Vagina (tissue), 2 donors: Measurements from ENCODE around the gene PLPP1.

ENCODE experiments used
- POLR2A ChIP-seq, 2 donors: fragments of 450-650 bp; IDR thresholded peaks; one replicate each; pipeline ENCODE4 v1.6.1; 2017; ENCODE audit warnings: antibody characterized with exemption in 2 of 2, mild to moderate bottlenecking in 2 of 2, moderate library complexity in 2 of 2
- POLR2AphosphoS5 ChIP-seq, 2 donors: sonication (generic); formaldehyde crosslinking; IDR thresholded peaks; one replicate each; pipeline ENCODE4 v1.9.0; 2017; ENCODE audit warnings: antibody characterized with exemption in 2 of 2, mild to moderate bottlenecking in 2 of 2, low read depth in 1 of 2; ENCODE audit not compliant: insufficient read depth in 1 of 2
- TF ChIP-seq, protein P1 (sequence below), 3 experiments: fragments of 450-650 bp in 2 of 3; fragments of 200-600 bp in 1 of 3; sonication (generic) in 1 of 3; IDR thresholded peaks; one replicate each; pipeline ENCODE4 v1.5.1; 2017 to 2019; ENCODE audit warnings: antibody characterized with exemption in 3 of 3, mild to moderate bottlenecking in 2 of 3, moderate library complexity in 2 of 3

DNA sequence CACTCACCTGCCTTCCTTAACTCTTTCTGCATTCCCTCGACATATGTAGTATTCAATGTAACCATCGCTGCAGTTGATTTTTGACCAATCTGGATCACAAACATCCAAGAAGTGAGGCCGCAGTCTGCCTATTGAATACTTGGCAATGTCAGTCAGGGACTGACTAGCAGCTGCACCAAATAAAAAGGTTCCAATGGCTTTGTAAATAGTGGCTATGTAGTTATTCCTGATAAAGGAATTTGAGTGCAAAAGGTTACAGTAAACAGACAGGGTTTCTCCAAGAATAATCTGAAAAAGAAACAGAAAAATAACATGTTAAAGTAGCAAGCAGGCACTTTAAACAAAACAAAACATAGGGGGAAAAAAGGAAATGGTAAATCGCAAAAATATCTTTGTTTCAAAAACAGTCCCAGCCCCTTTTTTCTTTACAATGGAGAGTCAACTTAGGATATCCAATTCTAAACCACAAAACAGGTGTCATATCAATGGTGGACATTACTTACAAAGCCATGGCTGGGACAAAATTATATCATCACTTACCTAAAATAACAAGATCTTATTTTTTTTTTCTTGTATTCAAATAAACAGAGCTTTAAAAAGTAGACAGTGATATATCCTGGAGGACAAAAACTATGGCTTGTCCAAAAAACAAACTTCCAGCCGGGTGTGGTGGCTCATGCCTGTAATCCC is 66.8 kb downstream of the PLPP1 start:
- TF ChIP-seq, protein P1, sequence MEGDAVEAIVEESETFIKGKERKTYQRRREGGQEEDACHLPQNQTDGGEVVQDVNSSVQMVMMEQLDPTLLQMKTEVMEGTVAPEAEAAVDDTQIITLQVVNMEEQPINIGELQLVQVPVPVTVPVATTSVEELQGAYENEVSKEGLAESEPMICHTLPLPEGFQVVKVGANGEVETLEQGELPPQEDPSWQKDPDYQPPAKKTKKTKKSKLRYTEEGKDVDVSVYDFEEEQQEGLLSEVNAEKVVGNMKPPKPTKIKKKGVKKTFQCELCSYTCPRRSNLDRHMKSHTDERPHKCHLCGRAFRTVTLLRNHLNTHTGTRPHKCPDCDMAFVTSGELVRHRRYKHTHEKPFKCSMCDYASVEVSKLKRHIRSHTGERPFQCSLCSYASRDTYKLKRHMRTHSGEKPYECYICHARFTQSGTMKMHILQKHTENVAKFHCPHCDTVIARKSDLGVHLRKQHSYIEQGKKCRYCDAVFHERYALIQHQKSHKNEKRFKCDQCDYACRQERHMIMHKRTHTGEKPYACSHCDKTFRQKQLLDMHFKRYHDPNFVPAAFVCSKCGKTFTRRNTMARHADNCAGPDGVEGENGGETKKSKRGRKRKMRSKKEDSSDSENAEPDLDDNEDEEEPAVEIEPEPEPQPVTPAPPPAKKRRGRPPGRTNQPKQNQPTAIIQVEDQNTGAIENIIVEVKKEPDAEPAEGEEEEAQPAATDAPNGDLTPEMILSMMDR (IDR thresholded peaks at IDR 0.05) = no peak
- TF ChIP-seq POLR2A (IDR thresholded peaks at IDR 0.05) (no peak), POLR2AphosphoS5 (IDR thresholded peaks at IDR 0.05; ENCODE audit: insufficient read depth in 1 of 2, low read depth in 1 of 2) (no peak)
